ENCODE data around the gene ATG16L1.

ATG16L1 gene

DNA sequence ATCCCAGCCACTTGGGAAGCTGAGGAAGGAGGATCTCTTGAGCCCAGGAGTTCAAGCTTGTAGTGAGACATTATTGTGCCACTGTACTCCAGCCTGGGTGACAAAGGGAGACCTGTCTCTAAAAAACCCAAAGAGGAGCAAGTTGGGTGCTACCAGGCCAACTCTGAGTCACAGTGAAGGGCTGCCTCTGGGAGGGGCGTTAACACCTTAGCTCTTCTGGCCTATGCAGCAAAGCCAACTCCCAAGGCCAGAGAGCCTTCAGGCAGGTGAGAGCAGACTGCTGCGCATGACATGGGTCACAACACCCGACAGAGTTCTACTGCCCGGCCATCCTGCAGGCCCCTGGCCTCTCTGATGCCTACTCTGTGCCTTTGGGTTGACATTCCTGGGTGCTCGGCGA lies 32.6 kb upstream of the ATG16L1 start:
- Histone ChIP-seq H3K4me1 (no peaks in the 10 kb centered on the region), H3K4me2 (ENCODE audit: low read length) (no peak overlapping the region), H3K27me3 (ENCODE audit: control insufficient read depth, insufficient read depth, low read length) (no peaks in the 10 kb centered on the region), H3K9ac (no peak overlapping the region), H3K36me3 (ENCODE audit: control insufficient read depth, insufficient read depth, low read length) (no peaks in the 10 kb centered on the region), H3K9me3 (ENCODE audit: control insufficient read depth, low read length) (no peaks in the 10 kb centered on the region), H2AFZ (no peak overlapping the region), H3K27ac (no peak overlapping the region), H3K4me3 (ENCODE audit: low read depth, low read length) (no peak overlapping the region), H3K79me2 (no peaks in the 10 kb centered on the region)
- TF ChIP-seq, protein P1, sequence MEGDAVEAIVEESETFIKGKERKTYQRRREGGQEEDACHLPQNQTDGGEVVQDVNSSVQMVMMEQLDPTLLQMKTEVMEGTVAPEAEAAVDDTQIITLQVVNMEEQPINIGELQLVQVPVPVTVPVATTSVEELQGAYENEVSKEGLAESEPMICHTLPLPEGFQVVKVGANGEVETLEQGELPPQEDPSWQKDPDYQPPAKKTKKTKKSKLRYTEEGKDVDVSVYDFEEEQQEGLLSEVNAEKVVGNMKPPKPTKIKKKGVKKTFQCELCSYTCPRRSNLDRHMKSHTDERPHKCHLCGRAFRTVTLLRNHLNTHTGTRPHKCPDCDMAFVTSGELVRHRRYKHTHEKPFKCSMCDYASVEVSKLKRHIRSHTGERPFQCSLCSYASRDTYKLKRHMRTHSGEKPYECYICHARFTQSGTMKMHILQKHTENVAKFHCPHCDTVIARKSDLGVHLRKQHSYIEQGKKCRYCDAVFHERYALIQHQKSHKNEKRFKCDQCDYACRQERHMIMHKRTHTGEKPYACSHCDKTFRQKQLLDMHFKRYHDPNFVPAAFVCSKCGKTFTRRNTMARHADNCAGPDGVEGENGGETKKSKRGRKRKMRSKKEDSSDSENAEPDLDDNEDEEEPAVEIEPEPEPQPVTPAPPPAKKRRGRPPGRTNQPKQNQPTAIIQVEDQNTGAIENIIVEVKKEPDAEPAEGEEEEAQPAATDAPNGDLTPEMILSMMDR (IDR thresholded peaks at IDR 0.05), result no peak

DNA sequence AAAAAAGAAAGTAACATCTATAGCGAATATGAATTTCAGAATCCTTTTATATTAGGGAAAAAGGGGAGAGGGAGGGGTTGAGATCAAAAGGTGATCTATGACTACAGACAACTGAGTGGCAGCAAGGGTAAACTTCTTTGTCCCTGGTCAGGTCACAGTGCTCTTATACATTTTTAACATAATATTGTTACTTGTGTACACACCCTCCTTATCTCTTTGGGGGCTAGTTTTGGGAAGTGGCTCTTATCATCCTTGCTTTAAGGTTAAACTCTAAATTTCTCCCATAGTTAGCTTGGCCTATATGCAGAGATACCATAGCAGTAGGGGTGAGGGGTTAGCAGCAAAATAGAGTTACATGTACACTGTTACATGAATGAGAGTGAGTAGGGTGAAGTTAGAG lies 31.6 kb upstream of the ATG16L1 start:
- Histone ChIP-seq H3K27me3 (ENCODE audit: control insufficient read depth, insufficient read depth, low read length) (no peaks in the 10 kb centered on the region), H3K4me1 (no peaks in the 10 kb centered on the region), H3K36me3 (ENCODE audit: control insufficient read depth, insufficient read depth, low read length) (no peaks in the 10 kb centered on the region), H2AFZ (no peak overlapping the region), H3K27ac (no peak overlapping the region), H3K9me3 (ENCODE audit: control insufficient read depth, low read length) (no peaks in the 10 kb centered on the region), H3K4me3 (ENCODE audit: low read depth, low read length) (no peak overlapping the region), H3K79me2 (no peaks in the 10 kb centered on the region), H3K4me2 (ENCODE audit: low read length) (no peak overlapping the region), H3K9ac (no peak overlapping the region)
- TF ChIP-seq, protein P1 (IDR thresholded peaks at IDR 0.05), result no peak

DNA sequence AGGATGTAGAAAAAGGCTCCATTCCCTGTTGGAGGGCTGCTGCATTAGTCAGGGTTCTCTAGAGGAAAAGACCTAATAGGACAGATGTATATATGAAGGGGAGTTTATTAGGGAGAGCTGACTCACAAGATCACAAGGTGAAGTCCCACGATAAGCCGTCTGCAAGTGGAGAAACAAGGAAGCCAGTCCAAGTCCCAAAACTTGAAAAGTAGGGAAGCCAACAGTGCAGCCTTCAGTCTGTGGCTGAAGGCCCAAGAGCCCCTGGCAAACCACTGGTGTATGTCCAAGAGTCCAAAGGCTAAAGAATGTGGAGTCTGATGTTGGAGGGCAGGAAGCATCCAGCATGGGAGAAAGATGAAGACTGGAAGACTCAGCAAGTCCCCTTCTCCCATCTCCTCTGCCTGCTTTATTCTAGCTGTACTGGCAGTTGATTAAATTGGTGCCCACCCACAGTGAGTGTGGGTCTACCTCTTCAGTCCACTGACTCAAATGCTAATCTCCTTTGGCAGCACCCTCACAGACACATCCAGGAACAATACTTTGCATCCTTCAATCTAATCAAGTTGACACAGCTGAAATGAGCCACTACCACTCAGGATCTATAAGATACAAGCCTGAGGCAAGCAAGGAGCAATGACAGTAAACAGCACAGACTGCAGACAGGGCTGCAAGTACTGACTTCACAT lies 30.0 kb upstream of the ATG16L1 start:
- no peak overlapping the region for H3K4me2 ChIP-seq (ENCODE audit: low read length)
- H3K9ac ChIP-seq, result no peak overlapping the region
- H3K9me3 ChIP-seq (ENCODE audit: control insufficient read depth, low read length), result no peaks in the 10 kb centered on the region
- H3K27me3 ChIP-seq (ENCODE audit: control insufficient read depth, insufficient read depth, low read length), result no peaks in the 10 kb centered on the region
- H3K36me3 ChIP-seq (ENCODE audit: control insufficient read depth, insufficient read depth, low read length), result no peaks in the 10 kb centered on the region
- H3K27ac ChIP-seq, result no peak overlapping the region
- no peaks in the 10 kb centered on the region for H3K4me1 ChIP-seq
- TF ChIP-seq, protein P1 (IDR thresholded peaks at IDR 0.05), result no peak
- H3K79me2 ChIP-seq, result no peaks in the 10 kb centered on the region
- H3K4me3 ChIP-seq (ENCODE audit: low read depth, low read length), result no peak overlapping the region
- no peak overlapping the region for H2AFZ ChIP-seq

DNA sequence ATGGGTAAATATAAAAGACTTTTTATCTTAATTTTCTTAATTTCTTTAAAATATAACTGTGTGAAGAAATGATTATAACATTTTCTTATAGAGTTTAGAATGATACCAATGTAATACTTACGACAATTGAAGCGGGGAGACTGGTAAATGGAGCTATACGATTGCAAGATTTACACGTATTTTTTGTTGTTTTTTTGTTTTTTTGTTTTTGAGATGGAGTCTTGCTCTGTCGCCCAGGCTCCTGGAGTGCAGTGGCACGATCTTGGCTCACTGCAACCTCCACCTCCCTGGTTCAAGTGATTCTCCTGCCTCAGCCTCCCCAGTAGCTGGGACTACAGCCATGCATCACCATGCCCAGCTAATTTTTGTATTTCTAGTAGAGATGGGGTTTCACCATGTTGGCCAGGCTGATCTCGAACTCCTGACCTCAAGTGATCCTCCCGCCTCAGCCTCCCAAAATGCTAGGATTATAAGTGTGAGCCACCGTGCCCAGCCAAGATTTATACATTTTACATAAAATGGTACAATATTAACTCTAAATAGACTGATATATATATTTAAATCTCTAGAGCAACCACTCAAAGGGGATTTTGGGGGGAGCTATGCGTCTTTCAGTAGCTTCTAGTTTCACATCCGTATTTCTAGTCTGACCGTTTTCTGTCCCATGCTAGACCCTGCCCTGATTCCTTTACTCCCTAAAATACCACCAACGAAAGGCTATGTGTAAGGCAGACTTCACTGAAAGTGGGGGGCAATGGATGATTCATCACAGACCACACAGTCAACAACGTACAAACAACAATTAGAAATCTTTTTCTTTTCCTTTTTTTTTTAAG lies 28.2 kb upstream of the ATG16L1 start:
- TF ChIP-seq, protein P1 (IDR thresholded peaks at IDR 0.05), result no peak
- Histone ChIP-seq H3K4me1 (no peaks in the 10 kb centered on the region), H3K36me3 (ENCODE audit: control insufficient read depth, insufficient read depth, low read length) (no peaks in the 10 kb centered on the region), H3K27ac (no peak overlapping the region), H3K9ac (no peak overlapping the region), H2AFZ (no peak overlapping the region), H3K27me3 (ENCODE audit: control insufficient read depth, insufficient read depth, low read length) (no peaks in the 10 kb centered on the region), H3K79me2 (no peaks in the 10 kb centered on the region), H3K4me3 (ENCODE audit: low read depth, low read length) (no peak overlapping the region), H3K4me2 (ENCODE audit: low read length) (no peak overlapping the region), H3K9me3 (ENCODE audit: control insufficient read depth, low read length) (no peaks in the 10 kb centered on the region)

All from parathyroid adenoma (tissue), 2 donors.